GM12873 (cell line): ENCODE results near the gene BRINP2.

ENCODE experiments used
- CTCF ChIP-seq: IDR thresholded peaks from 2 replicates; pipeline ENCODE4 v1.5.1; 2012; ENCODE audit warnings: low read depth, mild to moderate bottlenecking, moderate library complexity, low read length, control low read depth; ENCODE audit not compliant: insufficient read depth; ENCODE audit errors: missing control alignments

The BRINP2 gene

GRCh38 chr1:177256153-177257075 lies 85.7 kb downstream of the BRINP2 start:
- TF ChIP-seq CTCF = peak; percentile 69

GRCh38 chr1:177257128-177257527 lies 86.4 kb downstream of the BRINP2 start:
- no peak for TF ChIP-seq CTCF

- no peak for TF ChIP-seq CTCF
These were observed 86.8 kb downstream of the BRINP2 start for GRCh38 chr1:177257576-177257975.

GRCh38 chr1:177270863-177271262 lies 100.1 kb downstream of the BRINP2 start:
- TF ChIP-seq CTCF = no peak

GRCh38 chr1:177273141-177273540 lies 102.4 kb downstream of the BRINP2 start:
- no peak for TF ChIP-seq CTCF

GRCh38 chr1:177274687-177275211 lies 104.0 kb downstream of the BRINP2 start:
- TF ChIP-seq CTCF = no peak

GRCh38 chr1:177275736-177276135 lies 105.0 kb downstream of the BRINP2 start:
- TF ChIP-seq CTCF = no peak
